Measurements from ENCODE around the gene ALK.

The ALK gene

GRCh38 chr2:29583548-29584156 lies 337.7 kb downstream of the ALK start:
- no peak for DNase-seq

GRCh38 chr2:29583104-29583503 lies 338.3 kb downstream of the ALK start:
- DNase-seq, result no peak

GRCh38 chr2:29582062-29582461 lies 339.3 kb downstream of the ALK start:
- no peak for DNase-seq

- no peak for DNase-seq
Measured at GRCh38 chr2:29580223-29580622, 341.2 kb downstream of the ALK start.

GRCh38 chr2:29579495-29580169 lies 341.8 kb downstream of the ALK start:
- no peak for DNase-seq

GRCh38 chr2:29578084-29578598 lies 343.2 kb downstream of the ALK start:
- DNase-seq, result no peak

- no peak for DNase-seq
Measured at GRCh38 chr2:29576231-29576630, 345.2 kb downstream of the ALK start.

GRCh38 chr2:29575370-29575890 lies 346.0 kb downstream of the ALK start:
- no peak for DNase-seq

GRCh38 chr2:29573612-29574011 lies 347.8 kb downstream of the ALK start:
- no peak for DNase-seq

GRCh38 chr2:29573147-29573546 lies 348.2 kb downstream of the ALK start:
- DNase-seq, result no peak

- DNase-seq, result no peak
Measured at GRCh38 chr2:29570539-29570938, 350.8 kb downstream of the ALK start.

- DNase-seq, result no peak
Measured at GRCh38 chr2:29567906-29568520, 353.4 kb downstream of the ALK start.

GRCh38 chr2:29563697-29564096 lies 357.7 kb downstream of the ALK start:
- DNase-seq, result no peak

GRCh38 chr2:29562896-29563295 lies 358.5 kb downstream of the ALK start:
- DNase-seq, result no peak

GRCh38 chr2:29562319-29562718 lies 359.1 kb downstream of the ALK start:
- DNase-seq, result no peak

- no peak for DNase-seq
Measured at GRCh38 chr2:29561628-29562027, 359.8 kb downstream of the ALK start.

- DNase-seq, result no peak
Measured at GRCh38 chr2:29561181-29561580, 360.2 kb downstream of the ALK start.

GRCh38 chr2:29560566-29560965 lies 360.8 kb downstream of the ALK start:
- no peak for DNase-seq

- DNase-seq, result no peak
Measured at GRCh38 chr2:29560030-29560429, 361.4 kb downstream of the ALK start.

GRCh38 chr2:29559578-29559977 lies 361.8 kb downstream of the ALK start:
- no peak for DNase-seq

- no peak for DNase-seq
Measured at GRCh38 chr2:29558097-29558496, 363.3 kb downstream of the ALK start.

- DNase-seq, result no peak
Measured at GRCh38 chr2:29557268-29557667, 364.1 kb downstream of the ALK start.

GRCh38 chr2:29549069-29549380 lies 372.4 kb downstream of the ALK start:
- DNase-seq, result no peak
